Measurements from ENCODE around the gene STUB1.

DNA sequence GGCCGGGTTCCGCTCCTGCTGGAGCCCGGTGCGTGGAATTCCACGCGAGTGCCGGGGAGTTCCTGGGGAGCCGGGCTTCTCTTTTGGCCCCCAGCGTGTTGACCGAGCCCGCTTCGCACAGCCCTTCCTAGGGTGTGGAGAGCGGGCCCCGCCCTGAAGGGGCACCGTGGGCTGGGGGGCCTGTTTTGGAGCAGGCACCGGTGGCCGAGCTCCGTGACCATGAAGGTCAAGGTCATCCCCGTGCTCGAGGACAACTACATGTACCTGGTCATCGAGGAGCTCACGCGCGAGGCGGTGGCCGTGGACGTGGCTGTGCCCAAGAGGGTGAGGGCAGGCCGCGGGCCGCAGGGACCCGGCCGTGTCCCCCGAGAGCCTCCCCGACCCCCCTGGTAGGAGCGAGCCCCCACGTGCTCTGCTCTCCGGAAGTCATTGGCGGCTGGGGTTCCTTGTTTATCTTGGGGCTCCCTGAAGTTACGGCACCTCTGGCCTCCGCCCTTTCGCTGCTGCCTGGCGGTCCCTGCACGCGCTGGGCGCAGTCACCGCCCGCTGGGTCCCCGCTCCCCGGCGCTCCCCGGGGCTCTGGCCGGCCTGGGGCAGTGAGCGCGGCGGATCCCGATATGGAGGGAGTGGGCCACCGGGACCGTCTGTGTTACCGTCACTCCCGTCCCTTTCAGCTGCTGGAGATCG lies 47.2 kb downstream of the STUB1 start:
- no peak for TF ChIP-seq EP300 (IDR thresholded peaks at IDR 0.05; ENCODE audit: borderline replicate concordance)
- peak; percentile 31; the same call in 1 of the 2 replicates for TF ChIP-seq USF1 (IDR thresholded peaks at IDR 0.05)
- 0 out of 2 replicates have a peak, but pooled peaks have one; percentile 22 for TF ChIP-seq ZBTB7A (IDR thresholded peaks at IDR 0.05; ENCODE audit: low read depth)
- no peak for TF ChIP-seq YY1 (IDR thresholded peaks at IDR 0.05; ENCODE audit: low read depth)
- no peak for TF ChIP-seq EGR1 (IDR thresholded peaks at IDR 0.05)
- no peak for TF ChIP-seq CREB1 (IDR thresholded peaks at IDR 0.05; ENCODE audit: low read depth)
- TF ChIP-seq, protein P1, sequence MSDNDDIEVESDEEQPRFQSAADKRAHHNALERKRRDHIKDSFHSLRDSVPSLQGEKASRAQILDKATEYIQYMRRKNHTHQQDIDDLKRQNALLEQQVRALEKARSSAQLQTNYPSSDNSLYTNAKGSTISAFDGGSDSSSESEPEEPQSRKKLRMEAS (IDR thresholded peaks at IDR 0.05), result peak; percentile 38; the same call in 1 of the 2 replicates
- TF ChIP-seq, protein P2, sequence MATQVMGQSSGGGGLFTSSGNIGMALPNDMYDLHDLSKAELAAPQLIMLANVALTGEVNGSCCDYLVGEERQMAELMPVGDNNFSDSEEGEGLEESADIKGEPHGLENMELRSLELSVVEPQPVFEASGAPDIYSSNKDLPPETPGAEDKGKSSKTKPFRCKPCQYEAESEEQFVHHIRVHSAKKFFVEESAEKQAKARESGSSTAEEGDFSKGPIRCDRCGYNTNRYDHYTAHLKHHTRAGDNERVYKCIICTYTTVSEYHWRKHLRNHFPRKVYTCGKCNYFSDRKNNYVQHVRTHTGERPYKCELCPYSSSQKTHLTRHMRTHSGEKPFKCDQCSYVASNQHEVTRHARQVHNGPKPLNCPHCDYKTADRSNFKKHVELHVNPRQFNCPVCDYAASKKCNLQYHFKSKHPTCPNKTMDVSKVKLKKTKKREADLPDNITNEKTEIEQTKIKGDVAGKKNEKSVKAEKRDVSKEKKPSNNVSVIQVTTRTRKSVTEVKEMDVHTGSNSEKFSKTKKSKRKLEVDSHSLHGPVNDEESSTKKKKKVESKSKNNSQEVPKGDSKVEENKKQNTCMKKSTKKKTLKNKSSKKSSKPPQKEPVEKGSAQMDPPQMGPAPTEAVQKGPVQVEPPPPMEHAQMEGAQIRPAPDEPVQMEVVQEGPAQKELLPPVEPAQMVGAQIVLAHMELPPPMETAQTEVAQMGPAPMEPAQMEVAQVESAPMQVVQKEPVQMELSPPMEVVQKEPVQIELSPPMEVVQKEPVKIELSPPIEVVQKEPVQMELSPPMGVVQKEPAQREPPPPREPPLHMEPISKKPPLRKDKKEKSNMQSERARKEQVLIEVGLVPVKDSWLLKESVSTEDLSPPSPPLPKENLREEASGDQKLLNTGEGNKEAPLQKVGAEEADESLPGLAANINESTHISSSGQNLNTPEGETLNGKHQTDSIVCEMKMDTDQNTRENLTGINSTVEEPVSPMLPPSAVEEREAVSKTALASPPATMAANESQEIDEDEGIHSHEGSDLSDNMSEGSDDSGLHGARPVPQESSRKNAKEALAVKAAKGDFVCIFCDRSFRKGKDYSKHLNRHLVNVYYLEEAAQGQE (IDR thresholded peaks at IDR 0.05; ENCODE audit: low read depth), result no peak
- no peak for TF ChIP-seq TAF1 (IDR thresholded peaks at IDR 0.05; ENCODE audit: low read depth)
- TF ChIP-seq FOXM1 (IDR thresholded peaks at IDR 0.05; ENCODE audit: borderline replicate concordance, low read depth), result no peak
- no peak for TF ChIP-seq NFIC (IDR thresholded peaks at IDR 0.05)
- TF ChIP-seq CEBPB (IDR thresholded peaks at IDR 0.05), result no peak

Measured in Ishikawa (cell line).